HL-60/S4 (cell line): ENCODE measurements around the gene MRTO4.
"Not testable (repeated sequence)": the region's sequence is repeated elsewhere in the genome, so short reads cannot be mapped to it uniquely, and the experiment has no call there.

Source experiments
- in situ Hi-C: fragments of 300-500 bp; cut with MboI; formaldehyde crosslinking; loops from 2 replicates; pipeline ENCODE4 v1.14.3; 2022; ENCODE audit warnings: low sequenced_read_pairs

MRTO4 gene

GRCh38 chr1:19222979-19223824, 28.4 kb upstream of the MRTO4 start:
- in situ Hi-C loops = no loop called here

- in situ Hi-C loops = no loop called here
Measured at GRCh38 chr1:19229229-19229628, 22.4 kb upstream of the MRTO4 start.

GRCh38 chr1:19229828-19230325, 21.7 kb upstream of the MRTO4 start:
- in situ Hi-C loops = no loop called here

GRCh38 chr1:19231736-19232523, 19.7 kb upstream of the MRTO4 start:
- in situ Hi-C loops = not testable (repeated sequence)

GRCh38 chr1:19232524-19232846, 19.1 kb upstream of the MRTO4 start:
- in situ Hi-C loops = no loop called here

- in situ Hi-C loops = no loop called here
Measured at GRCh38 chr1:19234224-19234623, 17.4 kb upstream of the MRTO4 start.

- in situ Hi-C loops = loop anchor here (10.0 kb wide), 1 partner anchor 345 kb away; no protein-coding TSS in a partner anchor
Measured at GRCh38 chr1:19239876-19240275, 11.7 kb upstream of the MRTO4 start.

- in situ Hi-C loops = loop anchor here (10.0 kb wide), 1 partner anchor 346 kb away; no protein-coding TSS in a partner anchor
Measured at GRCh38 chr1:19240673-19241538, 10.7 kb upstream of the MRTO4 start.

GRCh38 chr1:19250629-19251304, 838 bp upstream of the MRTO4 start:
- in situ Hi-C loops = no loop called here

- in situ Hi-C loops = no loop called here
Measured at GRCh38 chr1:19254416-19254815, 2.8 kb downstream of the MRTO4 start.

- in situ Hi-C loops = no loop called here
Measured at GRCh38 chr1:19255288-19255687, 3.7 kb downstream of the MRTO4 start.

GRCh38 chr1:19256301-19256700, 4.7 kb downstream of the MRTO4 start:
- in situ Hi-C loops = not testable (repeated sequence)

- in situ Hi-C loops = no loop called here
Measured at GRCh38 chr1:19257178-19257914, 5.7 kb downstream of the MRTO4 start.

GRCh38 chr1:19258353-19258752, 6.7 kb downstream of the MRTO4 start:
- in situ Hi-C loops = no loop called here

GRCh38 chr1:19260211-19261138, 8.9 kb downstream of the MRTO4 start:
- in situ Hi-C loops = no loop called here

GRCh38 chr1:19262047-19262446, 10.4 kb downstream of the MRTO4 start:
- in situ Hi-C loops = no loop called here

GRCh38 chr1:19262744-19263143, 11.1 kb downstream of the MRTO4 start:
- in situ Hi-C loops = no loop called here

GRCh38 chr1:19268445-19268844, 16.8 kb downstream of the MRTO4 start:
- in situ Hi-C loops = no loop called here
